ENCODE measurements around the gene LONP2. TPM values are rescaled to one million over a fixed set of nuclear protein-coding genes. Genes with fewer than 3 reads are reported as not detected.

Gene LONP2
- total RNA-seq, 4 donors from 2014 or later = 37.3 to 52.0 (median 47.0) TPM

GRCh38 chr16:48272837-48273421, 28.8 kb downstream of the LONP2 start:
- WGBS, 2 donors = 77 to 78% methylated on average over 8 of the region's 8 CpGs
- TF ChIP-seq POLR2A (IDR thresholded peaks at IDR 0.05) = no peak
- no peak for TF ChIP-seq CTCF (IDR thresholded peaks at IDR 0.05)
- intact Hi-C loops (cut with DNase I; ENCODE audit: low total_unique reads) = no loop called here
- peak in 1 of 2 donors; percentile 31 for DNase-seq (ENCODE audit: low spot score in 2 of 2)
- no peak overlapping the region for H3K4me3 ChIP-seq (ENCODE audit: low read depth, poor library complexity, severe bottlenecking)

GRCh38 chr16:48274476-48274875, 30.4 kb downstream of the LONP2 start:
- intact Hi-C loops (cut with DNase I; ENCODE audit: low total_unique reads) = no loop called here
- TF ChIP-seq POLR2A (IDR thresholded peaks at IDR 0.05) (no peak), CTCF (IDR thresholded peaks at IDR 0.05) (no peak)
- no peak for DNase-seq (ENCODE audit: low spot score in 2 of 2)
- no peak overlapping the region for H3K4me3 ChIP-seq (ENCODE audit: low read depth, poor library complexity, severe bottlenecking)
- 96 to 98% methylated on average over 1 of the region's 1 CpG for WGBS, 2 donors

GRCh38 chr16:48276102-48276501, 32.0 kb downstream of the LONP2 start:
- DNase-seq (ENCODE audit: low spot score in 2 of 2) = no peak
- no peak for TF ChIP-seq CTCF (IDR thresholded peaks at IDR 0.05)
- TF ChIP-seq POLR2A (IDR thresholded peaks at IDR 0.05) = no peak
- no peak overlapping the region for H3K4me3 ChIP-seq (ENCODE audit: low read depth, poor library complexity, severe bottlenecking)
- intact Hi-C loops (cut with DNase I; ENCODE audit: low total_unique reads) = no loop called here
- 61 to 66% methylated on average over 4 of the region's 4 CpGs for WGBS, 2 donors

- H3K4me3 ChIP-seq (ENCODE audit: low read depth, poor library complexity, severe bottlenecking) = no peak overlapping the region
- 71 to 79% methylated on average over 5 of the region's 5 CpGs for WGBS, 2 donors
- no peak for TF ChIP-seq POLR2A (IDR thresholded peaks at IDR 0.05)
- DNase-seq (ENCODE audit: low spot score in 2 of 2) = peak in 1 of 2 donors; percentile 28
- intact Hi-C loops (cut with DNase I; ENCODE audit: low total_unique reads) = no loop called here
These were observed 33.1 kb downstream of the LONP2 start for GRCh38 chr16:48277158-48277557.

GRCh38 chr16:48279199-48279598, 35.1 kb downstream of the LONP2 start:
- TF ChIP-seq POLR2A (IDR thresholded peaks at IDR 0.05) (no peak), CTCF (IDR thresholded peaks at IDR 0.05) (no peak)
- no peak for DNase-seq (ENCODE audit: low spot score in 2 of 2)
- H3K4me3 ChIP-seq (ENCODE audit: low read depth, poor library complexity, severe bottlenecking) = no peak overlapping the region
- intact Hi-C loops (cut with DNase I; ENCODE audit: low total_unique reads) = no loop called here
- 89 to 93% methylated on average over 2 of the region's 2 CpGs for WGBS, 2 donors

GRCh38 chr16:48280546-48280945, 36.4 kb downstream of the LONP2 start:
- no peak for TF ChIP-seq POLR2A (IDR thresholded peaks at IDR 0.05)
- TF ChIP-seq CTCF (IDR thresholded peaks at IDR 0.05) = no peak
- no peak overlapping the region for H3K4me3 ChIP-seq (ENCODE audit: low read depth, poor library complexity, severe bottlenecking)
- no peak for DNase-seq (ENCODE audit: low spot score in 2 of 2)
- intact Hi-C loops (cut with DNase I; ENCODE audit: low total_unique reads) = no loop called here
- 91 to 93% methylated on average over 2 of the region's 2 CpGs for WGBS, 2 donors
